ENCODE results near the gene EIPR1.

The EIPR1 gene

GRCh38 chr2:3261511-3261910, 116.1 kb downstream of the EIPR1 start:
- Histone ChIP-seq H3K36me3 (ENCODE audit: control insufficient read depth, insufficient read depth, low read length) (no peaks in the 10 kb centered on the region), H3K27ac (ENCODE audit: low read depth, low read length) (no peak overlapping the region), H3K9ac (ENCODE audit: low read length) (no peak overlapping the region), H3K27me3 (ENCODE audit: control insufficient read depth, insufficient read depth, low read length) (no peaks in the 10 kb centered on the region), H3K4me1 (ENCODE audit: control insufficient read depth, insufficient read depth, low read length) (no peaks in the 10 kb centered on the region), H3K4me3 (ENCODE audit: low read length) (no peak overlapping the region)

GRCh38 chr2:3260959-3261358, 116.7 kb downstream of the EIPR1 start:
- Histone ChIP-seq H3K4me1 (ENCODE audit: control insufficient read depth, insufficient read depth, low read length) (no peaks in the 10 kb centered on the region), H3K27ac (ENCODE audit: low read depth, low read length) (no peak overlapping the region), H3K4me3 (ENCODE audit: low read length) (no peak overlapping the region), H3K27me3 (ENCODE audit: control insufficient read depth, insufficient read depth, low read length) (no peaks in the 10 kb centered on the region), H3K9ac (ENCODE audit: low read length) (no peak overlapping the region), H3K36me3 (ENCODE audit: control insufficient read depth, insufficient read depth, low read length) (no peaks in the 10 kb centered on the region)

- no peak overlapping the region for H3K27ac ChIP-seq (ENCODE audit: low read depth, low read length)
- no peak overlapping the region for H3K9ac ChIP-seq (ENCODE audit: low read length)
- no peak overlapping the region for H3K4me3 ChIP-seq (ENCODE audit: low read length)
- no peaks in the 10 kb centered on the region for H3K36me3 ChIP-seq (ENCODE audit: control insufficient read depth, insufficient read depth, low read length)
- H3K4me1 ChIP-seq (ENCODE audit: control insufficient read depth, insufficient read depth, low read length): no peaks in the 10 kb centered on the region
- no peaks in the 10 kb centered on the region for H3K27me3 ChIP-seq (ENCODE audit: control insufficient read depth, insufficient read depth, low read length)
Measured at GRCh38 chr2:3257826-3258225, 119.8 kb downstream of the EIPR1 start.

GRCh38 chr2:3257166-3257565, 120.5 kb downstream of the EIPR1 start:
- Histone ChIP-seq H3K27me3 (ENCODE audit: control insufficient read depth, insufficient read depth, low read length) (no peaks in the 10 kb centered on the region), H3K9ac (ENCODE audit: low read length) (no peak overlapping the region), H3K27ac (ENCODE audit: low read depth, low read length) (no peak overlapping the region), H3K36me3 (ENCODE audit: control insufficient read depth, insufficient read depth, low read length) (no peaks in the 10 kb centered on the region), H3K4me3 (ENCODE audit: low read length) (no peak overlapping the region), H3K4me1 (ENCODE audit: control insufficient read depth, insufficient read depth, low read length) (no peaks in the 10 kb centered on the region)

GRCh38 chr2:3256605-3257004, 121.0 kb downstream of the EIPR1 start:
- H3K9ac ChIP-seq (ENCODE audit: low read length): no peak overlapping the region

GRCh38 chr2:3256157-3256556, 121.5 kb downstream of the EIPR1 start:
- H3K36me3 ChIP-seq (ENCODE audit: control insufficient read depth, insufficient read depth, low read length): no peaks in the 10 kb centered on the region
- no peak overlapping the region for H3K9ac ChIP-seq (ENCODE audit: low read length)
- H3K27me3 ChIP-seq (ENCODE audit: control insufficient read depth, insufficient read depth, low read length): no peaks in the 10 kb centered on the region
- no peaks in the 10 kb centered on the region for H3K4me1 ChIP-seq (ENCODE audit: control insufficient read depth, insufficient read depth, low read length)
- H3K27ac ChIP-seq (ENCODE audit: low read depth, low read length): no peak overlapping the region
- H3K4me3 ChIP-seq (ENCODE audit: low read length): no peak overlapping the region

More at GRCh38 chr2:3256605-3257004, 121.0 kb downstream of the EIPR1 start:
- H3K4me3 ChIP-seq (ENCODE audit: low read length): no peak overlapping the region
- H3K27ac ChIP-seq (ENCODE audit: low read depth, low read length): no peak overlapping the region
- H3K4me1 ChIP-seq (ENCODE audit: control insufficient read depth, insufficient read depth, low read length): no peaks in the 10 kb centered on the region
- H3K27me3 ChIP-seq (ENCODE audit: control insufficient read depth, insufficient read depth, low read length): no peaks in the 10 kb centered on the region
- H3K36me3 ChIP-seq (ENCODE audit: control insufficient read depth, insufficient read depth, low read length): no peaks in the 10 kb centered on the region

GRCh38 chr2:3254442-3254941, 123.1 kb downstream of the EIPR1 start:
- H3K27ac ChIP-seq (ENCODE audit: low read depth, low read length): no peak overlapping the region
- no peak overlapping the region for H3K9ac ChIP-seq (ENCODE audit: low read length)
- no peaks in the 10 kb centered on the region for H3K4me1 ChIP-seq (ENCODE audit: control insufficient read depth, insufficient read depth, low read length)
- H3K4me3 ChIP-seq (ENCODE audit: low read length): no peak overlapping the region
- H3K36me3 ChIP-seq (ENCODE audit: control insufficient read depth, insufficient read depth, low read length): no peaks in the 10 kb centered on the region
- no peaks in the 10 kb centered on the region for H3K27me3 ChIP-seq (ENCODE audit: control insufficient read depth, insufficient read depth, low read length)

GRCh38 chr2:3253913-3254441, 123.6 kb downstream of the EIPR1 start:
- H3K4me3 ChIP-seq (ENCODE audit: low read length): no peak overlapping the region
- H3K9ac ChIP-seq (ENCODE audit: low read length): no peak overlapping the region
- H3K27ac ChIP-seq (ENCODE audit: low read depth, low read length): no peak overlapping the region
- H3K36me3 ChIP-seq (ENCODE audit: control insufficient read depth, insufficient read depth, low read length): no peaks in the 10 kb centered on the region
- H3K27me3 ChIP-seq (ENCODE audit: control insufficient read depth, insufficient read depth, low read length): no peaks in the 10 kb centered on the region
- no peaks in the 10 kb centered on the region for H3K4me1 ChIP-seq (ENCODE audit: control insufficient read depth, insufficient read depth, low read length)

- Histone ChIP-seq H3K27me3 (ENCODE audit: control insufficient read depth, insufficient read depth, low read length) (no peaks in the 10 kb centered on the region), H3K4me3 (ENCODE audit: low read length) (no peak overlapping the region), H3K36me3 (ENCODE audit: control insufficient read depth, insufficient read depth, low read length) (no peaks in the 10 kb centered on the region), H3K4me1 (ENCODE audit: control insufficient read depth, insufficient read depth, low read length) (no peaks in the 10 kb centered on the region), H3K9ac (ENCODE audit: low read length) (no peak overlapping the region), H3K27ac (ENCODE audit: low read depth, low read length) (no peak overlapping the region)
Measured at GRCh38 chr2:3251946-3252345, 125.7 kb downstream of the EIPR1 start.

- Histone ChIP-seq H3K27ac (ENCODE audit: low read depth, low read length) (no peak overlapping the region), H3K4me3 (ENCODE audit: low read length) (no peak overlapping the region), H3K36me3 (ENCODE audit: control insufficient read depth, insufficient read depth, low read length) (no peaks in the 10 kb centered on the region), H3K27me3 (ENCODE audit: control insufficient read depth, insufficient read depth, low read length) (no peaks in the 10 kb centered on the region), H3K9ac (ENCODE audit: low read length) (no peak overlapping the region), H3K4me1 (ENCODE audit: control insufficient read depth, insufficient read depth, low read length) (no peaks in the 10 kb centered on the region)
Measured at GRCh38 chr2:3249476-3249962, 128.1 kb downstream of the EIPR1 start.

- no peaks in the 10 kb centered on the region for H3K4me1 ChIP-seq (ENCODE audit: control insufficient read depth, insufficient read depth, low read length)
- H3K27ac ChIP-seq (ENCODE audit: low read depth, low read length): no peak overlapping the region
- no peaks in the 10 kb centered on the region for H3K27me3 ChIP-seq (ENCODE audit: control insufficient read depth, insufficient read depth, low read length)
- H3K4me3 ChIP-seq (ENCODE audit: low read length): no peak overlapping the region
- H3K36me3 ChIP-seq (ENCODE audit: control insufficient read depth, insufficient read depth, low read length): no peaks in the 10 kb centered on the region
- H3K9ac ChIP-seq (ENCODE audit: low read length): no peak overlapping the region
Measured at GRCh38 chr2:3248754-3249475, 128.7 kb downstream of the EIPR1 start.

- Histone ChIP-seq H3K9ac (ENCODE audit: low read length) (no peak overlapping the region), H3K4me3 (ENCODE audit: low read length) (no peak overlapping the region), H3K27me3 (ENCODE audit: control insufficient read depth, insufficient read depth, low read length) (no peaks in the 10 kb centered on the region), H3K36me3 (ENCODE audit: control insufficient read depth, insufficient read depth, low read length) (no peaks in the 10 kb centered on the region), H3K27ac (ENCODE audit: low read depth, low read length) (no peak overlapping the region), H3K4me1 (ENCODE audit: control insufficient read depth, insufficient read depth, low read length) (no peaks in the 10 kb centered on the region)
Measured at GRCh38 chr2:3246928-3247714, 130.5 kb downstream of the EIPR1 start.

Data from rectal smooth muscle tissue (tissue), 1 donor.